Measurements from ENCODE around the gene MRPS22.

MRPS22 gene

DNA sequence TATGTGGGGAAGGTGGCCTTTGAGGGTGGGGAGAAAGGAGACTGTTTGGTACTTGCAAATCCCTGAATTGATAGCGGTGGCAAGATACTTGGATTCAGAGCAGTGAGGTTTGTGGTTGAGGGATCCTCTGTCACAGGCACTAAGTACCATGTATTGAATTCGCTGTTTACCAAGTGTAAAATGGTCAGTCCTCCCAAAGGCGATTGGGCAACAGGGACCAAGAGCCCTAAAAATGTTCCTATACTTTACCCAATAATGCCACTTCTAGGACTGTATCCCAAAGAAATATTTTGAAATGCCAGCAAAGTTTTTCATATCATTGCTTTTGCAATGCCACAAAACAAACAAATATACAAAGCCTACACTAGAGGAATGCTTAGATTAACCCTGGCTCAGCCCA is 43.4 kb upstream of the MRPS22 start:
- in situ Hi-C loops (cut with HindIII; ENCODE audit: low sequenced_read_pairs), result loop anchor here (25.0 kb wide), 1 partner anchor 188 kb away; no protein-coding TSS in a partner anchor
- TF ChIP-seq, protein P1, sequence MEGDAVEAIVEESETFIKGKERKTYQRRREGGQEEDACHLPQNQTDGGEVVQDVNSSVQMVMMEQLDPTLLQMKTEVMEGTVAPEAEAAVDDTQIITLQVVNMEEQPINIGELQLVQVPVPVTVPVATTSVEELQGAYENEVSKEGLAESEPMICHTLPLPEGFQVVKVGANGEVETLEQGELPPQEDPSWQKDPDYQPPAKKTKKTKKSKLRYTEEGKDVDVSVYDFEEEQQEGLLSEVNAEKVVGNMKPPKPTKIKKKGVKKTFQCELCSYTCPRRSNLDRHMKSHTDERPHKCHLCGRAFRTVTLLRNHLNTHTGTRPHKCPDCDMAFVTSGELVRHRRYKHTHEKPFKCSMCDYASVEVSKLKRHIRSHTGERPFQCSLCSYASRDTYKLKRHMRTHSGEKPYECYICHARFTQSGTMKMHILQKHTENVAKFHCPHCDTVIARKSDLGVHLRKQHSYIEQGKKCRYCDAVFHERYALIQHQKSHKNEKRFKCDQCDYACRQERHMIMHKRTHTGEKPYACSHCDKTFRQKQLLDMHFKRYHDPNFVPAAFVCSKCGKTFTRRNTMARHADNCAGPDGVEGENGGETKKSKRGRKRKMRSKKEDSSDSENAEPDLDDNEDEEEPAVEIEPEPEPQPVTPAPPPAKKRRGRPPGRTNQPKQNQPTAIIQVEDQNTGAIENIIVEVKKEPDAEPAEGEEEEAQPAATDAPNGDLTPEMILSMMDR (IDR thresholded peaks at IDR 0.05; ENCODE audit: low read depth, low read length), result no peak
- H3K4me3 ChIP-seq (ENCODE audit: low read depth, low read length), result no peak overlapping the region
- no peak for DNase-seq (ENCODE audit: low read depth, low spot score)

DNA sequence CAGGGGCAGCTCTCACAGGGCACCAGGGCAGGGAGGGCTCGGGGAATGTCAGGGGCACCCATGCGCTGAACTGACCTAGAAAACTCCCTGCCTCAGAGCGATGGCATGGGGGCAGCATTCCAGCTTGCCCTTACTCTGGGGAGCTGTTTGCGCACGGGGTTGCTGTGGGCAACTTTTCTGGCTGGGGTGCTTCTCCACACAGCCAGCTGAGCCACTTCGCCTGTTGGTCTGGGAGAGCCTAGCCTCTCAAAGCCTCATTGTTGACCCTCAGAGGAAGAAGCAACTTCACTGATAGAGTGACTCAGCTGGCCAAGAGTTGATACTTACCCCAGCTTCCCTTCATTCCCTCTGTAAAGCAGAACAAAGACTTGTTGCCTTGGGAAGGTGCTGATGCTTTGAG is 42.6 kb upstream of the MRPS22 start:
- in situ Hi-C loops (cut with HindIII; ENCODE audit: low sequenced_read_pairs), result loop anchor here (25.0 kb wide), 1 partner anchor 189 kb away; no protein-coding TSS in a partner anchor
- H3K4me3 ChIP-seq (ENCODE audit: low read depth, low read length), result no peak overlapping the region
- TF ChIP-seq, protein P1 (IDR thresholded peaks at IDR 0.05; ENCODE audit: low read depth, low read length), result no peak
- DNase-seq (ENCODE audit: low read depth, low spot score), result peak; percentile 30

DNA sequence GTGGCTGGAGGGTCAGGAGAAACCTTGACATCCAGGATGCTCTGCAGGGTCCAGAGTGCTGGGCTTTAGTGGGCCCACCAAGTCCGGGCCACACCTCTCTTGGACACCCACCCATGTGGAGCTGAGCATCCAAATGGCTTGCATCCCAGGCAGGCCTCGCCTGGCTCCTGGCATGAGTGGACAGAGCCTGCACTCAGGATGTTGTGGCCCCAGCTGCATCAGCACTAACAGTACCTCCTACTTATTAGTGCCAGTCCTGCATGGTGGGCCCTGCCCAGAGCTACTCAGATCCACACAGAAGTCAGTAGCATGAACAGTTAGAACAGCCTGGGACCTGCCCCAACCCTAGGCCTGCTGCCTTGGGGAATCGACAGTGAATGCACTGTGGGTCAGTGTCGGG is 42.2 kb upstream of the MRPS22 start:
- no peak for DNase-seq (ENCODE audit: low read depth, low spot score)
- TF ChIP-seq, protein P1 (IDR thresholded peaks at IDR 0.05; ENCODE audit: low read depth, low read length), result no peak
- H3K4me3 ChIP-seq (ENCODE audit: low read depth, low read length), result no peak overlapping the region
- in situ Hi-C loops (cut with HindIII; ENCODE audit: low sequenced_read_pairs), result loop anchor here (25.0 kb wide), 1 partner anchor 189 kb away; no protein-coding TSS in a partner anchor

DNA sequence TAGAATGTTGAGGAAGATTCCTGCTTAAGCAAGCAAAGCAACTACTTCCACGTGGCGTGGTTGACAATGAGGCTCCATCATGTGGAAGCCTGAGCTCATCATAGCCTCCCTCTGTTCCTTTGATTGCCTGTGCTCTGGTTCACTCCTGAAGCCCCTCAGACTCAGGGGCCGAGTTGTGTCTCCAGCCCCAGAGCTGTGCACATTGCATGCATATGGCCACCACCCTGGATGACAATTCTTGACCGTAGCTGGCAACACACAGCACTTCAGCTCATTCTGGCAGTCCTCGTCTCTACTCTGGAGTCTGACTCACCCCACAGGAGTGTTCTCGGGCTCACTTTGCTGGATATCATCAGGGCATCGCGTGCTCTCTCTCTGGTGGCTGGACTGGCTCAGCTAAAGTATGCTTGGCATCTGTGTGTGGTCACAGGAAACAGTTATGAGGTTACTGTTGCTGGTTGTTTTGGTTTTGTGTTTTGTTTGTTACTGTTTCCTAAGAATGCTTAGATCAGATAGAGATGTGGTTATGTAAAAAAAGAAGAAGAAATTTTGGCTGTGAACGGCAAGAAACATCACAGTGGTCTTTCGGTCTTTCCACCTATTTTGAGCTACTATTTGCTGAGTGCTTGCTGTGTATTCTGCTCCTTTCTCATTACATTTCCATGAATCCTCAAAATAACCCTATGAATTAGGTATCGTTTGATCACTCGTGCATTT is 41.6 kb upstream of the MRPS22 start:
- in situ Hi-C loops (cut with HindIII; ENCODE audit: low sequenced_read_pairs), result loop anchor here (25.0 kb wide), 1 partner anchor 190 kb away; no protein-coding TSS in a partner anchor
- H3K4me3 ChIP-seq (ENCODE audit: low read depth, low read length), result no peak overlapping the region
- TF ChIP-seq, protein P1 (IDR thresholded peaks at IDR 0.05; ENCODE audit: low read depth, low read length), result no peak
- peak; percentile 98 for DNase-seq (ENCODE audit: low read depth, low spot score)

DNA sequence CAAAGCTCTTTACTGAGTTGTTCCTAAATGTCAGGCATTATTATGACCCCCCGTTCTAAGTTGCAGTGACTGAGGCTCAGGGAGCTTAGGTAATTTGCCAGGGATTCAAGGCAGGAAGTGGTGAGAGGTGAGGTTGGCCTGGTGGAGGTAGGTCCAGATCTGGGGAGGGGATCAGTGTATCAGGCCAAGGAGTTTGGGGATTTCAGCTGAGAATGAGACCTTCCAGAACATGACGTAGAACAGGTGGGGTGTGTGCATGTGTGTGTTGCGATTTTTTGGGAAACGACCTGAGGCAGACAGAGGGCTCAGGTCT is 41.1 kb upstream of the MRPS22 start:
- TF ChIP-seq, protein P1 (IDR thresholded peaks at IDR 0.05; ENCODE audit: low read depth, low read length), result no peak
- in situ Hi-C loops (cut with HindIII; ENCODE audit: low sequenced_read_pairs), result loop anchor here (25.0 kb wide), 1 partner anchor 190 kb away; no protein-coding TSS in a partner anchor
- DNase-seq (ENCODE audit: low read depth, low spot score), result no peak
- H3K4me3 ChIP-seq (ENCODE audit: low read depth, low read length), result no peak overlapping the region

DNA sequence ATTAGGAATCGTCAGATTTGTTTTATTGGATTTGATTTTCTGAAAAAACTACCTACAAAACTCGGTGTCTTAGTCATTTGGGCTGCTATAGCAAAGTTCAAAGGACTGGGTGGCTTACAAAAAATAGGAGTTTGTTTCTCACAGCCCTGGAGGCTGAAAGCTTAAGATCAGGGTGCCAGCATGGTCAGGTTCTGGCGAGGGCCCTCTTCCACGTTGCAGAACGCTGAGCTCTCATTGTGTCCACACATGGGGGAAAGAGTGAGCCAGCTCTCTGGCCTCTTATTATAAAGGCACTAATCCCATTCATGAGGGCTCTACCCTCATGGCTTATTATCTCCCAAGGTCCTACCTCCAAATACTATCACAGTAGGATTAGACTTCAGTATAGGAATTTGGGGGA is 40.6 kb upstream of the MRPS22 start:
- in situ Hi-C loops (cut with HindIII; ENCODE audit: low sequenced_read_pairs), result loop anchor here (25.0 kb wide), 1 partner anchor 191 kb away; no protein-coding TSS in a partner anchor
- H3K4me3 ChIP-seq (ENCODE audit: low read depth, low read length), result no peak overlapping the region

More for the DNA sequence above, 40.6 kb upstream of the MRPS22 start:
- TF ChIP-seq, protein P1 (IDR thresholded peaks at IDR 0.05; ENCODE audit: low read depth, low read length), result no peak
- DNase-seq (ENCODE audit: low read depth, low spot score), result no peak

All from astrocyte of the spinal cord (primary cell).